K562 (cell line): Measurements from ENCODE around the gene TBL2. TPM values are rescaled to one million over a fixed set of nuclear protein-coding genes. Genes with fewer than 3 reads are reported as not detected.
A peak's percentile ranks its signal among the peaks of the same experiment; 100 is the strongest.

Source experiments
- DPF2 ChIP-seq: fragments of 450-650 bp; IDR thresholded peaks from 2 replicates; pipeline ENCODE4 v1.6.1; 2016
- HDAC1 ChIP-seq, 2 experiments: fragments of 450-650 bp; IDR thresholded peaks; 2 replicates each; pipeline ENCODE4 v1.6.1; 2016 to 2017; ENCODE audit warnings: inconsistent platforms in 1 of 2, mild to moderate bottlenecking in 1 of 2, moderate library complexity in 1 of 2
- KDM5B ChIP-seq: fragments of 200-600 bp; sonication (generic); IDR thresholded peaks from 2 replicates; pipeline ENCODE4 v1.6.1; 2012; ENCODE audit warnings: low read depth, mild to moderate bottlenecking, moderate library complexity, low read length, control low read depth, inconsistent platforms; ENCODE audit not compliant: insufficient replicate concordance
- LCOR ChIP-seq: sonication (generic); formaldehyde crosslinking; IDR thresholded peaks from 2 replicates; pipeline ENCODE4 v1.8.0; 2022; ENCODE audit warnings: mild to moderate bottlenecking, missing genetic modification reagents
- MTA3 ChIP-seq: fragments of 450-650 bp; formaldehyde crosslinking; IDR thresholded peaks from 2 replicates; pipeline ENCODE4 v1.6.1; 2017; ENCODE audit warnings: mild to moderate bottlenecking, borderline replicate concordance
- NFATC3 ChIP-seq: fragments of 450-650 bp; IDR thresholded peaks from 2 replicates; pipeline ENCODE4 v1.6.1; 2017; ENCODE audit warnings: mild to moderate bottlenecking
- RBM34 ChIP-seq: fragments of 200-400 bp; formaldehyde crosslinking; IDR thresholded peaks from 2 replicates; pipeline ENCODE4 v1.6.1; 2018; ENCODE audit warnings: low read length, borderline replicate concordance; ENCODE audit not compliant: insufficient read depth
- SAP30 ChIP-seq: fragments of 200-600 bp; sonication (generic); IDR thresholded peaks from 2 replicates; pipeline ENCODE4 v1.6.1; 2012; ENCODE audit warnings: borderline replicate concordance, low read depth, mild to moderate bottlenecking, moderate library complexity, low read length, control low read depth, inconsistent platforms; ENCODE audit not compliant: insufficient read depth, poor library complexity, severe bottlenecking
- SRSF1 ChIP-seq: fragments of 200-400 bp; formaldehyde crosslinking; IDR thresholded peaks from 2 replicates; pipeline ENCODE4 v1.6.1; 2017; ENCODE audit warnings: mild to moderate bottlenecking, low read depth, low read length, moderate library complexity
- TEAD1 ChIP-seq, 2 experiments: fragments of 450-650 bp in 1 of 2; sonication (generic) in 1 of 2; formaldehyde crosslinking; IDR thresholded peaks; 2 replicates each; pipeline versions ENCODE4 v1.4.0 to v1.8.0; 2020 to 2022; ENCODE audit warnings: mild to moderate bottlenecking in 2 of 2, missing genetic modification reagents in 1 of 2
- ZKSCAN3 ChIP-seq: fragments of 250-450 bp; sonication (Bioruptor Pico); IDR thresholded peaks from 2 replicates; pipeline ENCODE4 v1.4.0; 2020
- ZNF408 ChIP-seq: fragments of 250-450 bp; sonication (Bioruptor Pico); IDR thresholded peaks from 2 replicates; pipeline ENCODE4 v1.4.0; 2020; ENCODE audit warnings: low read depth, mild to moderate bottlenecking, moderate library complexity
- ZNF764 ChIP-seq: fragments of 250-450 bp; sonication (Bioruptor Pico); IDR thresholded peaks from 2 replicates; pipeline ENCODE4 v1.4.0; 2020; ENCODE audit warnings: low read depth, mild to moderate bottlenecking, moderate library complexity
- polyA plus RNA-seq, 8 experiments: library from polyadenylated mRNA; depleted of rRNA in 4 of 8; stranded (reverse) in 5 of 8; unstranded in 3 of 8; fragments of >200 nt; fragmentation: Nextera tagmentation in 2 of 8; fragmentation: Illumina TruSeq in 1 of 8; extraction: Ambion mirVana in 2 of 8; extraction: Trizol in 1 of 8; gene quantifications; 2 replicates each; pipeline versions ENCODE4 v1.2.1 to v1.2.3, GENCODE V29; 2011 to 2014; ENCODE audit warnings: inconsistent platforms in 1 of 8, missing spikeins in 1 of 8
- total RNA-seq, 7 experiments: library from RNA; depleted of rRNA in 6 of 7; stranded (reverse); fragments of >200 nt in 6 of 7; fragmentation: Illumina TruSeq in 2 of 7; extraction: Trizol in 2 of 7; gene quantifications; 2 replicates each; pipeline versions ENCODE4 v1.2.1 to v1.2.3, GENCODE V29; 2011 to 2021; ENCODE audit warnings: low replicate concordance in 1 of 7
- TF ChIP-seq, protein P1 (sequence below): IDR thresholded peaks from 2 replicates; pipeline ENCODE4 v1.6.1; 2016; ENCODE audit warnings: missing genetic modification characterization, missing compliant biosample characterization
- TF ChIP-seq, protein P2 (sequence below): sonication (generic); formaldehyde crosslinking; IDR thresholded peaks from 2 replicates; pipeline ENCODE4 v1.8.1; 2023; ENCODE audit warnings: mild to moderate bottlenecking, missing genetic modification reagents
- TF ChIP-seq, protein P3 (sequence below): fragments of 250-450 bp; sonication (Bioruptor Pico); IDR thresholded peaks from 2 replicates; pipeline ENCODE4 v1.5.0; 2021
- TF ChIP-seq, protein P4 (sequence below), 2 experiments: IDR thresholded peaks in 1 of 2; conservative IDR thresholded peaks in 1 of 2; 2 replicates each; pipeline ENCODE4 v1.6.1; 2016; ENCODE audit warnings: low read depth in 2 of 2, mild to moderate bottlenecking in 1 of 2, missing compliant biosample characterization in 1 of 2, missing genetic modification characterization in 1 of 2, moderate library complexity in 1 of 2

Gene TBL2
- total and polyA plus RNA-seq, 9 of the 15 experiments (the other 6 are each of a cell fraction or from before 2014, with no cell fraction given): 2.5 to 123 (median 49.2) TPM

DNA sequence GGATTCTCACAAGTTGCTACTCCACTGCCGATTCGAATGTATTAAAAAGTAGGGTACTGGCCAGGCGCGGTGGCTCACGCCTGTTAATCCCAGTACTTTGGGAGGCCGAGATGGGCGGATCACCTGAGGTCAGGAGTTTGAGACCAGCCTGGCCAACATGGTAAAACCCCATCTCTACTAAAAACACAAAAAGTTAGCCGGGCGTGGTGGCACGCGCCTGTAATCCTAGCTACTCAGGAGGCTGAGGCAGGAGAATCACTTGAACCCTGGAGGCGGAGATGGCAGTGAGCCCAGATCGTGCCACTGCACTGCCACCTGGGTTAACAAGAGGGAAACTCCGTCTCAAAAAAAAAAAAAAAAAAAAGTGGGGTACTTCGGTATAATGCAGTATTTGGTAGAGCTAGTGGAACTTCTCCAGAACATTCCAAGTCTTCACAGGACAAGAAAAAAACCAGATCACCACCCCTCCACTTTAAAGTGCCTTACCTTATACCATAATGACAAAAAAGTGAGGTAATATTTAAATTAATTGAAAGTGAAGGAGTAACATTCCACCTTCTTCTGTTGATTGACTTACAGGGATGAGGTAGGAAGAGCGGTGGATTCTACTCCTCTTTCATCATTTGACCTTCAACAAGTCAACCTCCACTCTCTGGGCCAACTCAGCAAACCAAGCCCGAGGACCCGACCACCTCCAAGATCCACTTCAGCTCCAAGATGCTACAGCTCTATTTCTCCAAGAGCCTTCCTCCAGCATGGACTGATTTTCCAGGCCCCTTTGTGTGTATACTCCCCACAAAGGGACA is 58.3 kb downstream of the TBL2 start (continued):
- TF ChIP-seq, protein P1, sequence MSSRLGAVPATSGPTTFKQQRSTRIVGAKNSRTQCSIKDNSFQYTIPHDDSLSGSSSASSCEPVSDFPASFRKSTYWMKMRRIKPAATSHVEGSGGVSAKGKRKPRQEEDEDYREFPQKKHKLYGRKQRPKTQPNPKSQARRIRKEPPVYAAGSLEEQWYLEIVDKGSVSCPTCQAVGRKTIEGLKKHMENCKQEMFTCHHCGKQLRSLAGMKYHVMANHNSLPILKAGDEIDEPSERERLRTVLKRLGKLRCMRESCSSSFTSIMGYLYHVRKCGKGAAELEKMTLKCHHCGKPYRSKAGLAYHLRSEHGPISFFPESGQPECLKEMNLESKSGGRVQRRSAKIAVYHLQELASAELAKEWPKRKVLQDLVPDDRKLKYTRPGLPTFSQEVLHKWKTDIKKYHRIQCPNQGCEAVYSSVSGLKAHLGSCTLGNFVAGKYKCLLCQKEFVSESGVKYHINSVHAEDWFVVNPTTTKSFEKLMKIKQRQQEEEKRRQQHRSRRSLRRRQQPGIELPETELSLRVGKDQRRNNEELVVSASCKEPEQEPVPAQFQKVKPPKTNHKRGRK (tag): no peak
- TF ChIP-seq, protein P2, sequence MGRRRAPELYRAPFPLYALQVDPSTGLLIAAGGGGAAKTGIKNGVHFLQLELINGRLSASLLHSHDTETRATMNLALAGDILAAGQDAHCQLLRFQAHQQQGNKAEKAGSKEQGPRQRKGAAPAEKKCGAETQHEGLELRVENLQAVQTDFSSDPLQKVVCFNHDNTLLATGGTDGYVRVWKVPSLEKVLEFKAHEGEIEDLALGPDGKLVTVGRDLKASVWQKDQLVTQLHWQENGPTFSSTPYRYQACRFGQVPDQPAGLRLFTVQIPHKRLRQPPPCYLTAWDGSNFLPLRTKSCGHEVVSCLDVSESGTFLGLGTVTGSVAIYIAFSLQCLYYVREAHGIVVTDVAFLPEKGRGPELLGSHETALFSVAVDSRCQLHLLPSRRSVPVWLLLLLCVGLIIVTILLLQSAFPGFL (CRISPR knock-in tag): 0 out of 2 replicates have a peak, but pooled peaks have one; percentile 61
- TF ChIP-seq KDM5B (no peak), ZNF408 (CRISPR knock-in tag) (no peak), ZNF764 (CRISPR knock-in tag) (no peak), SRSF1 (no peak), ZKSCAN3 (CRISPR knock-in tag) (no peak), RBM34 (no peak), LCOR (CRISPR knock-in tag) (peak; percentile 53; the same call in 1 of the 2 replicates), MTA3 (no peak), DPF2 (no peak), SAP30 (peak; percentile 11), HDAC1 (IDR thresholded peaks at IDR 0.05) (0 out of 4 replicates have a peak, but pooled peaks of 1 of the 2 experiments have one; percentile 9), TEAD1 (CRISPR knock-in tag; IDR thresholded peaks at IDR 0.05) (no peak), NFATC3 (no peak)
- TF ChIP-seq, protein P3, sequence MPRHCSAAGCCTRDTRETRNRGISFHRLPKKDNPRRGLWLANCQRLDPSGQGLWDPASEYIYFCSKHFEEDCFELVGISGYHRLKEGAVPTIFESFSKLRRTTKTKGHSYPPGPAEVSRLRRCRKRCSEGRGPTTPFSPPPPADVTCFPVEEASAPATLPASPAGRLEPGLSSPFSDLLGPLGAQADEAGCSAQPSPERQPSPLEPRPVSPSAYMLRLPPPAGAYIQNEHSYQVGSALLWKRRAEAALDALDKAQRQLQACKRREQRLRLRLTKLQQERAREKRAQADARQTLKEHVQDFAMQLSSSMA (CRISPR knock-in tag): no peak
- TF ChIP-seq, protein P4, sequence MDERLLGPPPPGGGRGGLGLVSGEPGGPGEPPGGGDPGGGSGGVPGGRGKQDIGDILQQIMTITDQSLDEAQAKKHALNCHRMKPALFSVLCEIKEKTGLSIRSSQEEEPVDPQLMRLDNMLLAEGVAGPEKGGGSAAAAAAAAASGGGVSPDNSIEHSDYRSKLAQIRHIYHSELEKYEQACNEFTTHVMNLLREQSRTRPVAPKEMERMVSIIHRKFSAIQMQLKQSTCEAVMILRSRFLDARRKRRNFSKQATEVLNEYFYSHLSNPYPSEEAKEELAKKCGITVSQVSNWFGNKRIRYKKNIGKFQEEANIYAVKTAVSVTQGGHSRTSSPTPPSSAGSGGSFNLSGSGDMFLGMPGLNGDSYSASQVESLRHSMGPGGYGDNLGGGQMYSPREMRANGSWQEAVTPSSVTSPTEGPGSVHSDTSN (CRISPR knock-in tag; IDR thresholded peaks at IDR 0.05; ENCODE audit: low read depth): no peak
- TF ChIP-seq, protein P4 (tag; conservative IDR thresholded peaks at IDR 0.05; ENCODE audit: low read depth): 0 out of 2 replicates have a peak, but pooled peaks have one; percentile 11
